Measurements from ENCODE around the gene CST4. TPM values are rescaled to one million over a fixed set of nuclear protein-coding genes. Genes with fewer than 3 reads are reported as not detected.

CST4 gene
- total RNA-seq, 2 donors from 2014 or later, result not detected

- no peak for TF ChIP-seq CTCF (IDR thresholded peaks at IDR 0.05)
- H3K4me1 ChIP-seq, result peaks cover 0 to 13% of the 10 kb centered on the region in 2 donors
- DNase-seq (ENCODE audit: low spot score), result no peak
- no peak overlapping the region for H3K4me3 ChIP-seq
- H3K9me3 ChIP-seq, result no peaks in the 10 kb centered on the region
- H3K36me3 ChIP-seq, result no peaks in the 10 kb centered on the region
- no peak overlapping the region for H3K27ac ChIP-seq
- no peaks in the 10 kb centered on the region for H3K27me3 ChIP-seq
Observed at GRCh38 chr20:23646106-23646873, 42.5 kb downstream of the CST4 start.

GRCh38 chr20:23645575-23645974 lies 43.3 kb downstream of the CST4 start:
- H3K36me3 ChIP-seq, result no peaks in the 10 kb centered on the region
- DNase-seq (ENCODE audit: low spot score), result no peak
- no peaks in the 10 kb centered on the region for H3K9me3 ChIP-seq
- H3K27me3 ChIP-seq, result no peaks in the 10 kb centered on the region
- no peak overlapping the region for H3K4me3 ChIP-seq
- peaks cover 0 to 13% of the 10 kb centered on the region in 2 donors for H3K4me1 ChIP-seq
- TF ChIP-seq CTCF (IDR thresholded peaks at IDR 0.05), result no peak
- H3K27ac ChIP-seq, result no peak overlapping the region

- no peak for DNase-seq (ENCODE audit: low spot score)
- TF ChIP-seq CTCF (IDR thresholded peaks at IDR 0.05), result no peak
- peaks cover 0 to 13% of the 10 kb centered on the region in 2 donors for H3K4me1 ChIP-seq
- H3K9me3 ChIP-seq, result no peaks in the 10 kb centered on the region
- H3K36me3 ChIP-seq, result no peaks in the 10 kb centered on the region
- H3K27me3 ChIP-seq, result no peaks in the 10 kb centered on the region
- H3K27ac ChIP-seq, result no peak overlapping the region
- no peak overlapping the region for H3K4me3 ChIP-seq
Observed at GRCh38 chr20:23644164-23644563, 44.7 kb downstream of the CST4 start.

- H3K27ac ChIP-seq, result no peak overlapping the region
- no peaks in the 10 kb centered on the region for H3K36me3 ChIP-seq
- no peaks in the 10 kb centered on the region for H3K9me3 ChIP-seq
- no peaks in the 10 kb centered on the region for H3K27me3 ChIP-seq
- H3K4me3 ChIP-seq, result no peak overlapping the region
- TF ChIP-seq CTCF (IDR thresholded peaks at IDR 0.05), result no peak
- H3K4me1 ChIP-seq, result peaks cover 0 to 13% of the 10 kb centered on the region in 2 donors
- DNase-seq (ENCODE audit: low spot score), result no peak
Observed at GRCh38 chr20:23643659-23644058, 45.2 kb downstream of the CST4 start.

DNA sequence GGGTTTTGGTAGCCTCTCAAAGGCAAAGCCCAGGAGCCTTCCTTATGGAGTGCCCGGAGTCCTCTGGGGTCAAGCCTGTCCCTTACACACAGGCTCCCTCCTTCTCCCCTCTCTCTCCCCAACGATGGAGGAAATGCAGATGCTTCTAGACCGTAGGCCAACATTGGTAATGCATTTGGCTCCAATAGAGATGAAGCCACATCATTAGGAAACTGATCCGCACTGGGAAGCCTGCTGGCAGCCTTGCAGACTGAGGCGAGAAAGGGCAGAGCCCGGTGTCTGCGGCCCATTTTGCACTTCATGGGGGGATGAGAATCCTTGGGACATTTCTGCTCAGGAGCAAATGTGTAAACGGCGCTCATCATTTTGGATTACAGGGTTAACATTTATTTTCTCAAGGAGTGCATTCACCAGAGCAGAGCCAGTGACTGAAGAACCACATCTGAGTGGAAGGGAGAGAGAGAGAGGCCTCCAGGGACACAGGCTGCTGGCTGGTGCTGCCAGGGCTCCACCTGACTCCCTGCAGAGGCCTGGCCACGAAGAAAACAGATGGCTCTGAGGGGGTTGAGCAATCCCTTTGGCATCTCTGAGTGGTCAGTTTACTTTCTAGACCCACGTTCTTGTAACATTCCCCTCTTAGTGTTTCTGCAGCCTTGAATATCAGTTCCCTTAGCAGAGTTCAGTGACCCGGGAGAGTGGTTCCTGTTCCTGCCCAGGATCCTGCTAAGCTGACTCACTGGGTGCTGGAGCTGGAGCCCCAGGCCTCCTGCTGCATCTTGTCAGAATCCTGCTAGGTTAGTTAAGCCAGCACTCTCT lies 46.7 kb downstream of the CST4 start:
- Histone ChIP-seq H3K4me3 (no peak overlapping the region), H3K27me3 (no peaks in the 10 kb centered on the region), H3K36me3 (no peaks in the 10 kb centered on the region), H3K27ac (no peak overlapping the region), H3K9me3 (no peaks in the 10 kb centered on the region), H3K4me1 (peaks cover 0 to 13% of the 10 kb centered on the region in 2 donors)
- TF ChIP-seq CTCF (IDR thresholded peaks at IDR 0.05), result no peak
- DNase-seq (ENCODE audit: low spot score), result no peak

Data from right atrium auricular region (tissue), 2 donors.